Activated CD8-positive, alpha-beta T cell treated with anti-CD3 and anti-CD28 coated beads for 36 hours (primary cell): ENCODE measurements around the gene ACER3. TPM values are rescaled to one million over a fixed set of nuclear protein-coding genes. Genes with fewer than 3 reads are reported as not detected.

ENCODE experiments used
- ATAC-seq: fragments of 200-7000 bp; cut with Tn5 transposase; one replicate; pipeline ENCODE4 v1.10.0; 2021; ENCODE audit warnings: mild to moderate bottlenecking, moderate library complexity
- CTCF ChIA-PET: fragments of 350-600 bp; sonication (Branson Sonifier 250); formaldehyde crosslinking; loops from one replicate; lab custom pipeline; 2021; ENCODE audit warnings: antibody characterized with exemption; lab: Charles Lee
- POLR2A ChIA-PET: fragments of 350-600 bp; sonication (Branson Sonifier 250); formaldehyde crosslinking; loops from one replicate; lab custom pipeline; 2021; ENCODE audit warnings: antibody characterized with exemption; lab: Charles Lee
- DNase-seq: peaks from one replicate; pipeline ENCODE4 v3.0.0-alpha.2; 2020
- H3K27ac Mint-ChIP-seq: one replicate; pipeline ENCODE4 v1.8.0; 2021; ENCODE audit warnings: mild to moderate bottlenecking, mixed read lengths
- H3K27me3 Mint-ChIP-seq: one replicate; pipeline ENCODE4 v1.8.0; 2021; ENCODE audit warnings: mixed read lengths
- H3K36me3 Mint-ChIP-seq: one replicate; pipeline ENCODE4 v1.8.0; 2021; ENCODE audit warnings: low read depth, mixed read lengths
- H3K4me1 Mint-ChIP-seq: one replicate; pipeline ENCODE4 v1.8.0; 2021; ENCODE audit warnings: low read depth, mixed read lengths
- H3K4me3 Mint-ChIP-seq: one replicate; pipeline ENCODE4 v1.8.0; 2021; ENCODE audit warnings: mild to moderate bottlenecking, moderate library complexity, mixed read lengths
- H3K9me3 Mint-ChIP-seq: one replicate; pipeline ENCODE4 v1.8.0; 2021; ENCODE audit warnings: mixed read lengths
- CTCF ChIP-seq: fragments of 200-600 bp; IDR thresholded peaks from one replicate; pipeline ENCODE4 v1.8.0; 2022; ENCODE audit warnings: antibody characterized with exemption, mild to moderate bottlenecking
- intact Hi-C: fragments of 100-400 bp; cut with micrococcal nuclease; formaldehyde crosslinking; loops from one replicate; pipeline ENCODE4 v1.10.0; 2022
- total RNA-seq, 2 experiments: library from RNA; stranded (reverse); gene quantifications; one replicate each; pipeline ENCODE4 v1.2.3, GENCODE V29; 2021

ACER3 gene
- total RNA-seq, 2 experiments from 2014 or later: 10.0 to 10.2 TPM

GRCh38 chr11:76916712-76917111, 56.0 kb downstream of the ACER3 start:
- ATAC-seq (no peak), DNase-seq (no peak)
- intact Hi-C loops: loop anchor here (10.0 kb wide), 1 partner anchor 182 kb away; no protein-coding TSS in a partner anchor
- H3K4me3 Mint-ChIP-seq: no peak overlapping the region
- no peaks in the 10 kb centered on the region for H3K27me3 Mint-ChIP-seq
- peaks cover 6% of the 10 kb centered on the region for H3K4me1 Mint-ChIP-seq
- TF ChIP-seq CTCF: no peak
- CTCF ChIA-PET: interaction anchor here (0.6 to 5.0 kb wide), 4 partner anchors 13 to 195 kb away, joined by 3 to 106 read pairs (median 90); no protein-coding TSS in a partner anchor
- H3K36me3 Mint-ChIP-seq: no peaks in the 10 kb centered on the region
- no peaks in the 10 kb centered on the region for H3K9me3 Mint-ChIP-seq
- H3K27ac Mint-ChIP-seq: no peak overlapping the region
- POLR2A ChIA-PET: no interaction called here

- DNase-seq (peak; percentile 8), ATAC-seq (no peak)
- Mint-ChIP-seq H3K36me3 (no peaks in the 10 kb centered on the region), H3K4me3 (no peak overlapping the region), H3K9me3 (no peaks in the 10 kb centered on the region), H3K27ac (no peak overlapping the region), H3K27me3 (no peaks in the 10 kb centered on the region), H3K4me1 (peaks cover 6% of the 10 kb centered on the region)
- ChIA-PET POLR2A (no interaction called here), CTCF (interaction anchor here (0.6 to 5.3 kb wide), 47 partner anchors 11 to 946 kb away, joined by 3 to 106 read pairs (median 7); partner anchors contain the start of gene B3GNT6)
- intact Hi-C loops: loop anchor here (2.0 to 10.0 kb wide), 2 partner anchors 110 to 184 kb away; no protein-coding TSS in a partner anchor
- peak; percentile 66 for TF ChIP-seq CTCF
Measured at GRCh38 chr11:76918941-76919386, 58.2 kb downstream of the ACER3 start.

- H3K36me3 Mint-ChIP-seq: no peaks in the 10 kb centered on the region
- ChIA-PET CTCF (interaction anchor here (0.7 to 5.3 kb wide), 85 partner anchors 8 to 682 kb away, joined by 3 to 106 read pairs (median 6); partner anchors contain the start of genes ACER3 and B3GNT6), POLR2A (interaction anchor here (1.0 to 1.2 kb wide), 2 partner anchors 56 to 184 kb away, joined by 3 read pairs; no protein-coding TSS in a partner anchor)
- no peak overlapping the region for H3K27ac Mint-ChIP-seq
- H3K27me3 Mint-ChIP-seq: no peaks in the 10 kb centered on the region
- intact Hi-C loops: loop anchor here (2.0 to 10.0 kb wide), 2 partner anchors 111 to 185 kb away; no protein-coding TSS in a partner anchor
- no peaks in the 10 kb centered on the region for H3K9me3 Mint-ChIP-seq
- H3K4me1 Mint-ChIP-seq: peaks cover 6% of the 10 kb centered on the region
- no peak for TF ChIP-seq CTCF
- ATAC-seq: no peak
- H3K4me3 Mint-ChIP-seq: no peak overlapping the region
- DNase-seq: no peak
Measured at GRCh38 chr11:76919467-76919866, 58.7 kb downstream of the ACER3 start.

DNA sequence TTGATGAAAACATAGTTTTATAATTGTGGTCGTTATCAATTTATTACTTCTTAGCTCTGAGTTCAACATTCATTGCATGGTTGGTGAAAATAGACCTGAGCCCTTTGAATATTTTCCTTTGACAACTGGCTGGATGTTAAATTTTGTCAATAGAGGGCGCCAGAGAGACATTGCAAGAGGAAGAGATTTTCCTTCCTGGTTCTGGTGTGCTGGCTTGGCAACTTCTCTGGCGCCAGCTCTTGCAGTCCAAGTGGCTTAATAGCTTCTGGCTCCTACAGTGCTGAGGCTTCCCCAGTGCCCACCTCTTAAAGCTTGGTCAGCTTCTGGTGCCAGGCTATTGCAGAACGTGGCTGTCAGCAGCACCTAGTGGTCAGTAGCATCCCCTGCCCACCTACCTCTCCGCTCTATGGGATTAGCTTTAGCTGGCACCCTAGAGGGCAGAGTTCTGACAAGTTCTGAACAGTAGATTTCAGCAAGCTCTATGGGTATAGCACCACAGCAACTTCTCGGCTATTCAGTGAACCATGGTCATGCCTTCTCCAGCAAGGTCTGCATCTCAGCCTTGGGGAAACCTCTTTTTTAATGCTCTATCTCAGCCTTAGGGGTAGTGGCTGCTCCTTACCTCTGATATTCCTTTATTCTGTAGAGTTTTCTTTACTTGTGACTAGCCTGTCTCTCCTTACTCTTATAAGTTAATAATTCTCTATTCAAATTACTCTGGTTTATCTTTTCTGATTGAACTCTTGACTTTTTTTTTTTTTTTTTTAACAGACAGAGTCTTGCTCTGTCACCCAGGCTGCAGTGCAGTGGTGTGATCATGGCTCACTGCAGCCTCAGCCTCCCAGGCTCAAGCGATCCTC, 59.4 kb downstream of the ACER3 start:
- H3K27ac Mint-ChIP-seq: no peak overlapping the region
- POLR2A ChIA-PET: interaction anchor here (1.0 to 1.2 kb wide), 2 partner anchors 57 to 185 kb away, joined by 3 read pairs; no protein-coding TSS in a partner anchor

More for the DNA sequence above, 59.4 kb downstream of the ACER3 start:
- peak; percentile 69 for DNase-seq
- no peaks in the 10 kb centered on the region for H3K36me3 Mint-ChIP-seq
- peak overlapping the region; percentile 38 for H3K4me3 Mint-ChIP-seq
- intact Hi-C loops: loop anchor here (2.0 to 10.0 kb wide), 2 partner anchors 111 to 185 kb away; no protein-coding TSS in a partner anchor
- H3K9me3 Mint-ChIP-seq: no peaks in the 10 kb centered on the region
- CTCF ChIA-PET: interaction anchor here (0.6 to 5.3 kb wide), 93 partner anchors 8 to 682 kb away, joined by 3 to 106 read pairs (median 5); partner anchors contain the start of gene ACER3
- peaks cover 6% of the 10 kb centered on the region for H3K4me1 Mint-ChIP-seq
- ATAC-seq: peak; percentile 82
- no peaks in the 10 kb centered on the region for H3K27me3 Mint-ChIP-seq
- peak; percentile 73 for TF ChIP-seq CTCF
